ELF-1 (cell line): Measurements from ENCODE around the gene EHD4.

Source experiments
- DNase-seq: peaks from one replicate; pipeline ENCODE4 v3.0.0-alpha.2; 2016; ENCODE audit warnings: low read depth, low spot score

Gene EHD4

GRCh38 chr15:41972253-41973242 is at the start of gene EHD4:
Gene EHD4 (minus strand): TSS chr15:41972557. CDS start chr15:41972494, 63 bp downstream.
- DNase-seq = peak; percentile 99

DNA sequence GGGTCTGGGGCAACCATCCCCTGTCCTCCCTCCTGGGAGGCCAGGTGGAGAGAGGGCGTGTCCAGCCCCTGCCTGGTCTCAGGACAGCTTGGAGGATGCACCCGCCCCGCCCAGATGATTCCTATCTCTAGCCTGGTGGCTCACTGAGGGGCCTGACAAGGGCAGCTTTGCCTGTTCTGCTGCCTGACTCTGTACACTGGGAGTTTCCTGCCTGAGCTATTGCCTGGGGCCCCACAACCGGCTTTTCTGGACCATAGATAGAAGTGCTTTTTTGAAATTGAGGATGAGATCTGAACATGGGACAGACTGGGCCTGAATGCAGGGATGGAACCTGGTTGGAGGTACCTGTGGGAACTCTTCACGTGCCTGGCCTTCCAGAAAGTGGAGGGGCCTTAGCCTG is 49.2 kb upstream of the EHD4 start:
- no peak for DNase-seq

DNA sequence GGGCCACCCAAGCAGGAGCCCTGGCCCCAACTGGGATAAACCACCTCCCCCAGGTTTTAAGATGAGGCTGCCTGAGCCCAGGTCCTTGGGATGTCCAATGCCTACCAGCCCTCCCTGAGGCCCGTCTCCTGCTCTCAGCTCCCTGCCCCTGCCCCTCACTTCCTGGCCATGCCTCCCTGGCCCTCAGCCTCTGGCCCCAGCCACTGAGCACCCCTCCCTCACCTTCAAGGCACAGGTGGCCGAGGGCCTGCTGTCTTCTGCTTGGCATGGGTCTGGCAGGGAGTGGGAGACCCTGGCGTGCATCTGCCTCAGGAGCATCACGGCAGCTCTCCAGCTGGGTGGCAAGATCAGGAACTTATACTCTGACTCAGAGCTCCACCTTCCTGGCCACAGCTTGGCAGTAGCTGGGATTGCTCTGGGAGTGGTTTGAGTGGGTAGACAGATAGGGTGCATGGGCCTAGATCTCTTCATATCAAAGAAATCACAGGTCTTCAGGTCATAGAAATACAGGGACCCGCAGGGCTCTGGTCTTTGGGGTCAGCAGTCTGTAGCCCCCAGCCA is 48.4 kb upstream of the EHD4 start, which contains the start of gene PLA2G4E:
Gene PLA2G4E (minus strand): TSS at position 330 of the 561 bp plus-strand sequence. CDS start 12 bp downstream, at position 318.
- no peak for DNase-seq

DNA sequence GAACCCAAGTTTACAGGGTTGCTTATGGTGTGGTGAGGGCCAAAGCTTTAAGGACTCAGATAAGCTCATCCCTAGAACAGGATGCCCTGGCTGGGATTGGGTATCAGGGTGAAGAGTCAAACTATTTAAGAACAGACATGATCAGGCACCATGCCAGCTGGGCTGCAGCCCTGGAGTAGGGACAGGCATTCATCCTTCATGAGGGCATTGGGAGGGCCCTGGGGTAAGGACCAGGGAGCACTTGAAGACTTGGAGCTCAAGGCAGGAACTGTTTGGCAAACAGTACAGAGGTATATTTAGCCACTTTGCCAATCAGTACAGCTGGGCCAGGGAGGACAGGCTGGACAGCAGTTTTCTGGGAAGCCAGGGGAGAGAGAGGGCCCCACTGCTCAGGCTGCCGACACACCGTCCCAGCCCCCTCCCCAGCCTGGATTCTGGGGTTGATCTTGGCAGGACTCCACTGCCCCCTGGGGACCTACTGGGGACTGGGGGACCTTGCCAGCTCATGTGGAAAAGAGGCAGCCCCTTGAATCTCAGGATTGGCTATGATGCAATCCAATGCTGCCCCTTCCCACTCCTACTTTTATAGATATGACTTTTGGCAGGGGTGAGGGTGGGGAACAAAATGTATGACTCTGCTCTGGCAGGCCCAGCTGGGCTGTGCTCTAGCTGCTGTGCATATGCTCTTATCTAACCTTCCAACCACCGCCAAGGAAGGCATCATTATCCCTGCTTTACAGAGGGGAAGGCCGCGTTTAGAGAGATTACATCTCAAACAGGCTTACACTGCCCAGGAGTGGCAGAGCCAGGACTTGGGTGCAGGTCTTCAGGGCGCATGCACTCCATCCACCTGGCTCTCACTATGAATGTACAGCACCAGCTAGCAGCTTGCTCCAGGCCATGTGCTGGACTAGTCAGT is 46.2 kb upstream of the EHD4 start:
- DNase-seq = no peak

DNA sequence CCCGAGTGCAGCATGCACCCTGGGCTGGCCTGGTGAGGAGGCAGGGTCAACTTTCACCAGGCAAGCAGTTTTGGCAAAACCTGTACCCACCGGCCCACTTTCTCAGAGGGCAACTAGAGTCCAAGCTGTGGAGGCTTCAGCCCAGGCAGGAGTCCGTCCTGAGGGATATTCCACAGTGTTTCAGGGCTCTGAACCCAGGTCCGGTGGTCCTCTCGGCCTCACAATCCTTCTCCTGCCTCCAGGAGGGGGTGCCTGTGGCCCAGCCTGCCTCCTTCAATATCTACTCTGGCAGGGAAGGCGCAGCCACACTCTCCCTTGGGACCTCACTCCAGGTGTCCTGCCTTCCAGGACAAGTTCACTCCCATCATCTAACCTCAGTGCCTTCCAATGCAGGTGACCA is 44.6 kb upstream of the EHD4 start:
- no peak for DNase-seq

- no peak for DNase-seq
Measured at GRCh38 chr15:42014406-42014805, 42.0 kb upstream of the EHD4 start.

GRCh38 chr15:42012928-42013482 is 40.6 kb upstream of the EHD4 start:
- no peak for DNase-seq

GRCh38 chr15:42012241-42012640 is 39.9 kb upstream of the EHD4 start:
- no peak for DNase-seq

- no peak for DNase-seq
Measured at GRCh38 chr15:42011074-42011473, 38.7 kb upstream of the EHD4 start.

- no peak for DNase-seq
Measured at GRCh38 chr15:42010434-42010833, 38.1 kb upstream of the EHD4 start.

DNA sequence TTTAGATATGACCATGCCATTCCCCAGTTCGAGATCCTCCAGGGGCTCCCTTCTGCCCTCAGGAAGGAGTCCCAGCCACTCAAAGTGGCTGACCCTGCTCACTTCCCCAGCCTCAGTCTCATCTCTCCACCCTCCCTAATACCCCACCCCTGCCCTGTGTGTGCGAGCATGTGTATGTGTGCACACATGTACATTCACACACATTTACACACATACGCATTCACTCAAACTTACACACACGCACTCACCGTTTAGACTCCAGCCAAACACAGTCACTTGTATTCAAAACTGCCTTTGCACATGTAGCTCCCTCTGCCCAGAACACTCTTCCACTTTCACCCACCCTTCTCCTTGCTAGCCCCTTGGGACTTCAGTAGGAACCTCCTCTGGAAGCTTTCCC is 37.1 kb upstream of the EHD4 start:
- DNase-seq = no peak

- DNase-seq = no peak
Measured at GRCh38 chr15:42009022-42009421, 36.7 kb upstream of the EHD4 start.

DNA sequence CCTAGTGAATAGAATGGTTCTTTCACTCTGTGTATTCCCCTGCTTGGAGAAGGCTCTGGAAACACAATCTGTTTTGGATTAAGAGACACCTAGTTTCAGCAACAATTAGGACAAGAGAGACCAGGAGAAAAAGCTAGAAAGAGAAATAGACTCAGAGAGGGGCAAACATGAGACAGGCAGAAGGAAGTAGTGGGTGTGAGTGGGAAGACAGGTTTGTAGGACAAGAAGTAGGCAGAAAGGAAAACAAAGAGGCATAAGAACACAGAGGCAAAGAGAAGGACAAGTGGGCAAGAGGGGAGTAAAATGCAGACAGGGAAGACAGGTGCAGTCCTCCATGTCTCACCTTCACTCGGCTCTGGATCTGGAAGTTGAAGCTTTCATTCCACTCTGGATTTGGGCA is 35.0 kb upstream of the EHD4 start:
- DNase-seq = no peak

DNA sequence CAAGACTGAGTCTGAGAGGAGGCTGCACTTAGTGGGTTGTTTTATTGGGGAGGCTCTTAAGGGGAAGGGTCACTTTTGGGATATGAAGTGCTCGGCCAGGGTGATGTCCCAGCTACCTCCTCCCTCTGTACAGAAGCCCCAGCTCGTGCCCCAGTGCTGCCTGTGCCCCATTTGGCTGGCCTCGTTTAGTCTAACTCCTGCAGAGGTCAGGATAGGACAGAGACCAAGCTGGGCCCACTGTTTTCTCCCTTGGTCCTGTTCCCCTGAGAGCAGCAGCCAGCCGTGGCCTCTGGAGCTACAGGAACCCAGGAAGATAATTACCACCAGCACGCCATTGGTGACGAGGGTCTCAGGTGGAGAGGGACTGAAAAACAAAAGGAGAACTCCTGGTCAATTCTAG is 30.0 kb upstream of the EHD4 start:
- no peak for DNase-seq

- DNase-seq = no peak
Measured at GRCh38 chr15:42001236-42001635, 28.9 kb upstream of the EHD4 start.

GRCh38 chr15:41999290-42000285 is 27.2 kb upstream of the EHD4 start:
- no peak for DNase-seq

GRCh38 chr15:41997845-41998244 is 25.5 kb upstream of the EHD4 start:
- no peak for DNase-seq

DNA sequence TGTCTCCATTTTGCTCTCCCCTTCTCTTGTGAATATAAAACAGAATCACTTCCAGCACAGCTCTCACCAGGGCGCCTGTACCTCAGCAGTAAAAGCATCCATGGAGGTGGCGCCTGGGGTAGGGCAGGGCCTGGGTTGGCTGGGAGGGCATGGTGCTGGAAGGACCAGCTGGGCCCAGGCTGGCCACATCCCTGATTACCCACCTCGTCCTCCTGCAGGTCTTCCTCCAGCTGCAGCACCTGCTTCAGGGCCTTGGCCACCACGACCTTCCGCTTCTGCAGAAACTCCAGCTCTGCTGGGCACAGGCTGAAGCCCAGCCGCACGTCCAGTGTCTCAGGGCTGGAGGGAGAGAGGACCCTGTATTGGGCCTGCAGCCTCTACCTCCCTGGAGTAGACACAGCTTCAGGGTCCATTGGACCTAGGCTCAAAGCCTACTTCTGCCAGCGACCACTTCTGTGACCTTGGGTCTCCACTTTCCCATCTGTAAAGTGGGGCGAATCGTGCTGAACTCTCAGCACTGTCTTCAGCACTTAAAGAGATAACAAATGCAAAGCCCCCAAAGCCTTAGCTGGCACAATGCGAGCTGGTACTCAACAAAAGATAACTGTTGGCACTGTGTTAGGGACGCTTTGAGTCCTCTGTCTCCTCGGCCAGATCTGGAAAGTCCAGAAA is 24.7 kb upstream of the EHD4 start:
- no peak for DNase-seq

GRCh38 chr15:41996376-41996775 is 24.0 kb upstream of the EHD4 start:
- no peak for DNase-seq

- no peak for DNase-seq
Measured at GRCh38 chr15:41995476-41995855, 23.1 kb upstream of the EHD4 start.
